NCI-H2227 (cell line): ENCODE data around the gene FAM3C.

Source experiments
- DNase-seq: peaks from one replicate; lab custom pipeline; 2025; ENCODE audit not compliant: unreplicated experiment; lab: John Stamatoyannopoulos, UW

The FAM3C gene

DNA sequence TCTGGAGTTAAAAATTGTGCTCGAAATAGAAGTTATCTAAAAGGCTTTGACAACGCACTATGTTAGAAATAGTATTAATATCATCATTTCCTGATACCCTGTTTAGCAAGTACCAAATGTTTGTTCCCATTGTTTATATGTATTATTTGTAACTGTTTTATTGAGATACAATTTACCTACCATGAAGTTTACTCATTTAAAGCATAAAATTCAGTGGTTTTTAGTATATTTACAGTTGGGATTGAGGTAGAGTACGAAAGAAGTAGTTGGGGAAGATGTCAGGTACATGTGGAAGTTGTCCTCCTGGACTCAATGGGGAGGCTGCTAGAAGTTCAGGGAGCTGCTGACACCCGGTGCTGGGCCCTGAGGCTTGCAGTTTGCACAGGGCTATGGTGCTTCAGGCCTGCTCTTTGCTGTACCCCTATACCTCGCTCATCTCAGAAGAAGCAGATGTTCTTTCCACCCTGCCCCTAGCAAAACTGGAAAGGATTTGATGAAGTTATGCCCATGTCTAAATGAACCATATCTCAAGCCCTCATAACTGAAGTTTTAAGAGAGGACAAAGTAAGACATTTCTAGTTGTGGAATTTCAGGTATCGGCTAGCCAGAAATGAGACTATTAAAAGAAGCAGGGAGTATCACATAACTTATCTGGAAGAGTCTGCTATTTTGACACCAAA is 92.5 kb downstream of the FAM3C start:
- no peak for DNase-seq

DNA sequence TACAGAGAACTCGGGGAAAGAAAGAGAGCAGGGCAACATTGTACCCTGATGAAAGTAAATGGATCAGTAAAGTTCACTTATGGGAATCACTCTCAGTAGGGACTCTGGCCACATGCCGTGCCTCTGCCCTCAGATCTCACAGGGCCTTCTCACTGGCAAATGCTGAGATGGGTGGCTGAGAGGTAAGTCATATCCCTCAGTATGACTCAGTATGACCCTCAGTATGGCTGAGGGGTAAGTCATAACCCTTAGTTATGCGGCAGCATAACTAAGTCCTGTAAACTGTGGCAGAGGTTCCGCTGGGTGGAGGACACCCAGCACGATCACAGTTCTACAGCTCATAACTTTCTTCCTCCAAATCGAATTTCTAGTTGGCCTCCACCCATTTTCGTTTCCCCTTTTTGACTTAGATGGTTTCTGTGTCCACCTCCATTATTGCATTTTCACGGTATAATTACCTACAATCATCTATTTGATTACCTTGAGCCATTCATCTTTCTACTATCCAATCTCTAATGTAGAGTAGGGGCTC is 93.8 kb downstream of the FAM3C start:
- DNase-seq, result no peak

DNA sequence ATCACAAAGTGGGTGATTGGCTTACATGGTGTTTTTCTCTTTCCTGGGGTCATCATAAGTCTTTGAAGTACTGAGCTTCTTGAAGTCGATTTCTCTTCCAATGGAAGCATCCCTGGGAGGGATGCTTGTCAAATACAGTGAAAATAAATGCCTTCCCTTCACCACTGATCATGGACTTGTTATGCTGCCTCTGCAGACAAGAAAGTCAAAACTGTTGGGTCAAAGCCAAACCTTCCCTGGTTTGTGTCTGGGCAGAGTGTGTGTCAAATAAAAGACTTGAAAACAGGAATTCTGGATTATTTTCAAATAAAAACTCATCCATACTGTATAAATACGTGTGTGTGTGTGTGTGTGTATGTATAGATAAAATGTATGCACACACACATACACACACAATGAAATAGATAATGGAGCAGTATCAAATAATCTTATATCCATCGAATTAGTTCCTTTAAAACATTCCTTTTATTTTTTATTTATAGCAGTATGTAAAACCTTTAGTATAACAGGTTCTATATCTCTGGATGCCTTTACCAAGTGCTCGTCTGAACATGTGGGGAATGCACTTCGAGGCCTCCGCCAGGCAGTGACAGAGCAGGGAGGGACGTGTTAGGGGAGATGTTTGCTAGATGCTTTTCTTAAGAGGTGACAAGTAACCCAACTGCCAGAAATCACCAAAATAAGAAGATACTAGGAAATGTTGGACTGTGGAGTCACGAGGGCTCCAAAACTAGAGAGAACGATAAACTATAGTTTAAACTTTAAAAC is 94.5 kb downstream of the FAM3C start:
- no peak for DNase-seq

DNA sequence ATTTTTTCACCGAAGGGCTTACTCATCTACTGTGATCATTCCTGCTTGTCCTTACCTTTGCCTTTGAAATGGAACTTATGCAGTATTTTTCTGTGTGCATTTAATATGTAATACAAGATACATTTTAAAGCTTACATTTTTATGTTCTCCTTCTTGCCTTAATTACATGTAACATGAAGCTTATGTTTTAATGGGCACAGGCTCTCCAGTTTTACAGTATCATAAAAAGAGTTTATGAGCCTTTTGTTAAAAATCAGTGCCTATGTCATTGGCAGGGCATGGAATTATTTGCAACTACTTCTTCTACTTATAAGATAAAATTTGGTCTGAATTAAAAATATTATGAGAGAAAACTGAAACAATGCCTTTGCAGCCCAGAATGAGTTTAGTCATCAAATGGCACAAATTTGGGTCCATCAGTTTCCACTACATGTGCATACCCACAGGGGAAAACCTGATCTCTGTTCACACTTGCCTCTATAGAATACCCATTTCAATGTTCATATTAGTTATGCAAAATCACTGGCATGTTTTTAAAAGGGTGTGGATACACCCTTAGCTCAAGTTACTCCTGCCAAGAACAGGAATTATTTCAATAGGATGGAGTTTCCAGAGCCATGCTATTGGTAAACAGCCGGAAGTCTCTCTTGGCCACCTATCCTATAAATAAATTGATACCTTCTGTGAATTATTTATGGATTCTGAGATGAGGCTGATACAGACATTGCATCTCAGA is 95.3 kb downstream of the FAM3C start:
- no peak for DNase-seq
